ENCODE results near the gene FAM13A.

- no peak for TF ChIP-seq CTCF (IDR thresholded peaks at IDR 0.05)
- TF ChIP-seq POLR2A (IDR thresholded peaks at IDR 0.05) = no peak
These were observed 74.2 kb downstream of the FAM13A start for GRCh38 chr4:88982757-88983156.

Data from uterus (tissue), 2 donors.